ENCODE data around the gene IFIT3. TPM values are rescaled to one million over a fixed set of nuclear protein-coding genes. Genes with fewer than 3 reads are reported as not detected.

Gene IFIT3, protein sequence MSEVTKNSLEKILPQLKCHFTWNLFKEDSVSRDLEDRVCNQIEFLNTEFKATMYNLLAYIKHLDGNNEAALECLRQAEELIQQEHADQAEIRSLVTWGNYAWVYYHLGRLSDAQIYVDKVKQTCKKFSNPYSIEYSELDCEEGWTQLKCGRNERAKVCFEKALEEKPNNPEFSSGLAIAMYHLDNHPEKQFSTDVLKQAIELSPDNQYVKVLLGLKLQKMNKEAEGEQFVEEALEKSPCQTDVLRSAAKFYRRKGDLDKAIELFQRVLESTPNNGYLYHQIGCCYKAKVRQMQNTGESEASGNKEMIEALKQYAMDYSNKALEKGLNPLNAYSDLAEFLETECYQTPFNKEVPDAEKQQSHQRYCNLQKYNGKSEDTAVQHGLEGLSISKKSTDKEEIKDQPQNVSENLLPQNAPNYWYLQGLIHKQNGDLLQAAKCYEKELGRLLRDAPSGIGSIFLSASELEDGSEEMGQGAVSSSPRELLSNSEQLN
- 0.13 and 0.26 TPM in 2 replicates for total RNA-seq

- DNase-seq (ENCODE audit: low read depth) (peak; percentile 67), FAIRE-seq (no peak)
- Histone ChIP-seq H3K27me3 (ENCODE audit: control insufficient read depth, insufficient read depth, low read length) (no peaks in the 10 kb centered on the region), H3K36me3 (ENCODE audit: control insufficient read depth, insufficient read depth, low read length) (no peaks in the 10 kb centered on the region), H3K4me3 (ENCODE audit: low read depth, low read length) (peak within 1 kb of the TSS; percentile 2)
- TF ChIP-seq, protein P1, sequence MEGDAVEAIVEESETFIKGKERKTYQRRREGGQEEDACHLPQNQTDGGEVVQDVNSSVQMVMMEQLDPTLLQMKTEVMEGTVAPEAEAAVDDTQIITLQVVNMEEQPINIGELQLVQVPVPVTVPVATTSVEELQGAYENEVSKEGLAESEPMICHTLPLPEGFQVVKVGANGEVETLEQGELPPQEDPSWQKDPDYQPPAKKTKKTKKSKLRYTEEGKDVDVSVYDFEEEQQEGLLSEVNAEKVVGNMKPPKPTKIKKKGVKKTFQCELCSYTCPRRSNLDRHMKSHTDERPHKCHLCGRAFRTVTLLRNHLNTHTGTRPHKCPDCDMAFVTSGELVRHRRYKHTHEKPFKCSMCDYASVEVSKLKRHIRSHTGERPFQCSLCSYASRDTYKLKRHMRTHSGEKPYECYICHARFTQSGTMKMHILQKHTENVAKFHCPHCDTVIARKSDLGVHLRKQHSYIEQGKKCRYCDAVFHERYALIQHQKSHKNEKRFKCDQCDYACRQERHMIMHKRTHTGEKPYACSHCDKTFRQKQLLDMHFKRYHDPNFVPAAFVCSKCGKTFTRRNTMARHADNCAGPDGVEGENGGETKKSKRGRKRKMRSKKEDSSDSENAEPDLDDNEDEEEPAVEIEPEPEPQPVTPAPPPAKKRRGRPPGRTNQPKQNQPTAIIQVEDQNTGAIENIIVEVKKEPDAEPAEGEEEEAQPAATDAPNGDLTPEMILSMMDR (IDR thresholded peaks at IDR 0.05; ENCODE audit: insufficient read depth, low read length, severe bottlenecking), result no peak
Observed at GRCh38 chr10:89327803-89328441, at the start of gene IFIT3. IFIT3 (plus strand) TSS chr10:89327997; CDS start chr10:89328074, 77 bp downstream.

DNA sequence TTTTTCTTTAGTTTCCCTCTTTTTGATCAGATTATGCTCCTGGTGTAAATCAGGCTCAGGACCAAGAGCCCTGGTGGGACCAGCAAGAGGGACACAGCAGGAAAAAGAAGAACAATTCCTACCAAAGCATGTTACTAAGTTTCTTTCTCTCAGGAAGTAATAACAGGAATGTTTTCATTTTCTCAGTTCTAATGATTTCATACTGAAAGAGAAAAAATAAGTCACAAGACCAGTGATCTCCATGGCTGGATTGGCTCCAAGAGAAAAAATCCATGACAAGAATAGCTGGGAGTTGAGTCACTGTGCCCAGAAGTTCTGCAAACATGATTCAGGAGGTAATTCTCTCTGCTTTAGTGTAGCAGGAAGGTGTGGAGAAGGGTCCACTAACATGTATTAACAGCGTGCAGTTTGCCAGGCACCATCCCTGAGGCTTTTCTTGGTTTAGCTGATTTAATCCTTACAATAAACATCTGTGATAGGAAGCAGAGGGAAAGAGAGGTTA lies 49.7 kb upstream of the IFIT3 start:
- peak; percentile 99 for DNase-seq (ENCODE audit: low read depth)
- FAIRE-seq, result peak; percentile 76
- Histone ChIP-seq H3K4me3 (ENCODE audit: low read depth, low read length) (no peak overlapping the region), H3K36me3 (ENCODE audit: control insufficient read depth, insufficient read depth, low read length) (no peaks in the 10 kb centered on the region), H3K27me3 (ENCODE audit: control insufficient read depth, insufficient read depth, low read length) (no peaks in the 10 kb centered on the region)
- TF ChIP-seq, protein P1 (IDR thresholded peaks at IDR 0.05; ENCODE audit: insufficient read depth, low read length, severe bottlenecking), result no peak

- DNase-seq (ENCODE audit: low read depth), result no peak
- H3K4me3 ChIP-seq (ENCODE audit: low read depth, low read length), result no peak overlapping the region
Observed at GRCh38 chr10:89278900-89279392, 48.9 kb upstream of the IFIT3 start.

DNA sequence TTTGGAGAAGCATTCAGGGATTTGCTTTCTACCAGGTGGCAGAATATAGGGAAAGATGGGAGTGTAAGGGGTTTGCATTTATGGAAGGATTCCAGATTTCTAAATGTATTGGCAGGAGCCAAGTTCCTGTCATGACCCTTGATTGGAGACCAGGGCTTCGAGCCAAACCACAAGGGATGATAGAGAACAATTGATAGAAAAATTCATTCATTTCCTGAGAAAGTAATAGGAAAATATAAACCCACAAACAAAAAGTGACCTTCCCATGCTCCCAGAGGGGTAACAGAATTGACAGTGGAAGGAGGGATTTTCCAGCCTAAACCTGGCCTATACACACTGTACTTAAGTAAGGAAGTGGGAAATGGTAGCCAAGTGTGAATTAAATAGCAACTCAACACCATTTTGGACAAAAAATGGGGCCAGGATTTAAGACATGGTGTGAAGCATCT lies 48.4 kb upstream of the IFIT3 start:
- TF ChIP-seq, protein P1 (IDR thresholded peaks at IDR 0.05; ENCODE audit: insufficient read depth, low read length, severe bottlenecking), result no peak
- no peaks in the 10 kb centered on the region for H3K36me3 ChIP-seq (ENCODE audit: control insufficient read depth, insufficient read depth, low read length)
- H3K27me3 ChIP-seq (ENCODE audit: control insufficient read depth, insufficient read depth, low read length), result no peaks in the 10 kb centered on the region
- H3K4me3 ChIP-seq (ENCODE audit: low read depth, low read length), result no peak overlapping the region
- FAIRE-seq (no peak), DNase-seq (ENCODE audit: low read depth) (peak; percentile 67)

More at GRCh38 chr10:89278900-89279392, 48.9 kb upstream of the IFIT3 start:
- FAIRE-seq, result no peak
- Histone ChIP-seq H3K36me3 (ENCODE audit: control insufficient read depth, insufficient read depth, low read length) (no peaks in the 10 kb centered on the region), H3K27me3 (ENCODE audit: control insufficient read depth, insufficient read depth, low read length) (no peaks in the 10 kb centered on the region)
- TF ChIP-seq, protein P1 (IDR thresholded peaks at IDR 0.05; ENCODE audit: insufficient read depth, low read length, severe bottlenecking), result no peak

- no peak overlapping the region for H3K4me3 ChIP-seq (ENCODE audit: low read depth, low read length)
- DNase-seq (ENCODE audit: low read depth), result no peak
- TF ChIP-seq, protein P1 (IDR thresholded peaks at IDR 0.05; ENCODE audit: insufficient read depth, low read length, severe bottlenecking), result no peak
- no peaks in the 10 kb centered on the region for H3K27me3 ChIP-seq (ENCODE audit: control insufficient read depth, insufficient read depth, low read length)
- H3K36me3 ChIP-seq (ENCODE audit: control insufficient read depth, insufficient read depth, low read length), result no peaks in the 10 kb centered on the region
- no peak for FAIRE-seq
Observed at GRCh38 chr10:89280508-89280907, 47.3 kb upstream of the IFIT3 start.

Measured in bronchial epithelial cell (primary cell).